Calu3 (cell line): ENCODE data around the gene SACM1L. TPM values are rescaled to one million over a fixed set of nuclear protein-coding genes. Genes with fewer than 3 reads are reported as not detected.

Source experiments
- BruUV-seq: library from RNA; stranded (reverse); fragments of 400-500 nt; replicated peaks from 2 replicates; lab custom pipeline; 2021; lab: Mats Ljungman, UMichigan
- CTCF ChIA-PET: fragments of 300-600 bp; sonication (Branson Sonifier 250); formaldehyde crosslinking; loops from one replicate; lab custom pipeline; 2022; ENCODE audit warnings: antibody characterized with exemption; lab: Charles Lee
- DNase-seq: peaks from one replicate; pipeline ENCODE4 v3.0.0; 2022
- H3K27ac Mint-ChIP-seq: one replicate; pipeline ENCODE4 v1.8.0; 2022; ENCODE audit warnings: mixed read lengths; ENCODE audit not compliant: unreplicated experiment
- H3K27me3 Mint-ChIP-seq: one replicate; pipeline ENCODE4 v1.8.0; 2022; ENCODE audit warnings: mixed read lengths; ENCODE audit not compliant: unreplicated experiment
- H3K36me3 Mint-ChIP-seq: one replicate; pipeline ENCODE4 v1.8.0; 2022; ENCODE audit warnings: mild to moderate bottlenecking, moderate library complexity, mixed read lengths; ENCODE audit not compliant: insufficient read depth, unreplicated experiment
- H3K4me1 Mint-ChIP-seq: one replicate; pipeline ENCODE4 v1.8.0; 2022; ENCODE audit warnings: mild to moderate bottlenecking, low read depth, mixed read lengths; ENCODE audit not compliant: unreplicated experiment
- H3K4me3 Mint-ChIP-seq: one replicate; pipeline ENCODE4 v1.8.0; 2022; ENCODE audit warnings: mild to moderate bottlenecking, low read depth, moderate library complexity, mixed read lengths; ENCODE audit not compliant: unreplicated experiment
- H3K9me3 Mint-ChIP-seq: one replicate; pipeline ENCODE4 v1.8.0; 2022; ENCODE audit warnings: low read depth, mixed read lengths; ENCODE audit not compliant: unreplicated experiment
- CTCF ChIP-seq: fragments of 200-600 bp; IDR thresholded peaks from one replicate; pipeline ENCODE4 v1.8.0; 2022; ENCODE audit warnings: antibody characterized with exemption; ENCODE audit not compliant: unreplicated experiment
- intact Hi-C: fragments of 100-400 bp; cut with micrococcal nuclease; formaldehyde crosslinking; loops from one replicate; pipeline ENCODE4 v1.10.0; 2022; ENCODE audit not compliant: unreplicated experiment
- total RNA-seq: library from RNA; stranded (reverse); gene quantifications from 2 replicates; pipeline ENCODE4 v1.2.3, GENCODE V29; 2022

SACM1L gene
- total RNA-seq, 1 experiment from 2014 or later: 40.5 TPM

- Mint-ChIP-seq H3K27me3 (no peaks in the 10 kb centered on the region), H3K36me3 (peaks cover 15% of the 10 kb centered on the region), H3K9me3 (no peaks in the 10 kb centered on the region), H3K4me3 (no peak overlapping the region), H3K4me1 (peaks cover 9% of the 10 kb centered on the region), H3K27ac (peak overlapping the region; percentile 7)
- CTCF ChIA-PET: interaction anchor here (0.7 kb wide), 1 partner anchor 15 kb away, joined by 4 read pairs; no protein-coding TSS in a partner anchor
- no TSS peak for BruUV-seq
- TF ChIP-seq CTCF: no peak
- intact Hi-C loops: no loop called here
- no peak for DNase-seq
Observed at GRCh38 chr3:45729614-45730013, 40.4 kb downstream of the SACM1L start.

GRCh38 chr3:45730409-45731154, 41.4 kb downstream of the SACM1L start:
- BruUV-seq: no TSS peak
- Mint-ChIP-seq H3K4me1 (peaks cover 9% of the 10 kb centered on the region), H3K4me3 (no peak overlapping the region), H3K27me3 (no peaks in the 10 kb centered on the region), H3K9me3 (no peaks in the 10 kb centered on the region), H3K27ac (no peak overlapping the region), H3K36me3 (peaks cover 8% of the 10 kb centered on the region)
- TF ChIP-seq CTCF: no peak
- CTCF ChIA-PET: no interaction called here
- no peak for DNase-seq
- intact Hi-C loops: no loop called here

GRCh38 chr3:45736707-45737106, 47.5 kb downstream of the SACM1L start:
- Mint-ChIP-seq H3K9me3 (no peaks in the 10 kb centered on the region), H3K27ac (no peak overlapping the region), H3K36me3 (peaks cover 13% of the 10 kb centered on the region), H3K4me3 (no peak overlapping the region), H3K4me1 (no peaks in the 10 kb centered on the region), H3K27me3 (no peaks in the 10 kb centered on the region)
- no peak for TF ChIP-seq CTCF
- intact Hi-C loops: no loop called here
- no TSS peak for BruUV-seq
- no peak for DNase-seq
- CTCF ChIA-PET: no interaction called here

- Mint-ChIP-seq H3K36me3 (peaks cover 13% of the 10 kb centered on the region), H3K27ac (no peak overlapping the region)
Observed at GRCh38 chr3:45737234-45737633, 48.0 kb downstream of the SACM1L start.

More at GRCh38 chr3:45737234-45737633, 48.0 kb downstream of the SACM1L start:
- no peaks in the 10 kb centered on the region for H3K9me3 Mint-ChIP-seq
- no peak for DNase-seq
- TF ChIP-seq CTCF: no peak
- CTCF ChIA-PET: no interaction called here
- H3K4me1 Mint-ChIP-seq: no peaks in the 10 kb centered on the region
- no peak overlapping the region for H3K4me3 Mint-ChIP-seq
- intact Hi-C loops: no loop called here
- BruUV-seq: no TSS peak
- H3K27me3 Mint-ChIP-seq: no peaks in the 10 kb centered on the region
